BJ (cell line): ENCODE measurements around the gene DUSP19. TPM values are rescaled to one million over a fixed set of nuclear protein-coding genes. Genes with fewer than 3 reads are reported as not detected.

Experiments used
- CTCF ChIA-PET: fragments of 350-600 bp; formaldehyde crosslinking; extraction: SDS; loops from one replicate; lab custom pipeline; 2021; ENCODE audit warnings: antibody characterized with exemption, inconsistent platforms; lab: Yijun Ruan, JAX
- POLR2A ChIA-PET: fragments of 300-600 bp; sonication (Branson Sonifier 250); formaldehyde crosslinking; extraction: SDS; loops from one replicate; lab custom pipeline; 2021; ENCODE audit warnings: antibody characterized with exemption; lab: Charles Lee
- DNase-seq: peaks from one replicate; pipeline ENCODE4 v3.0.0-alpha.2; 2011; ENCODE audit warnings: low read depth
- H3K27me3 ChIP-seq: 2 replicates; pipeline ENCODE4 v1.6.0; 2011; ENCODE audit warnings: low read length; ENCODE audit not compliant: control insufficient read depth, insufficient read depth
- H3K36me3 ChIP-seq: 2 replicates; pipeline ENCODE4 v1.5.1; 2011; ENCODE audit warnings: low read length; ENCODE audit not compliant: control insufficient read depth, insufficient read depth
- H3K4me3 ChIP-seq: 2 replicates; pipeline ENCODE4 v1.5.1; 2011; ENCODE audit warnings: low read depth, mild to moderate bottlenecking, control low read depth, low read length
- CTCF ChIP-seq: IDR thresholded peaks from 2 replicates; pipeline ENCODE4 v1.5.1; 2011; ENCODE audit warnings: low read depth, mild to moderate bottlenecking, control low read depth, inconsistent platforms, low read length, moderate library complexity; ENCODE audit not compliant: insufficient read depth
- polyA plus RNA-seq: library from polyadenylated mRNA; depleted of rRNA; stranded (reverse); fragments of >200 nt; gene quantifications from 2 replicates; pipeline ENCODE4 v1.2.3, GENCODE V29; 2011

Gene DUSP19
- polyA plus RNA-seq, 1 experiment, result 2.2 TPM

- CTCF ChIA-PET, result no interaction called here
- peak overlapping the region; percentile 4; the same call in 1 of the 2 replicates for H3K4me3 ChIP-seq
- H3K36me3 ChIP-seq, result no peaks in the 10 kb centered on the region
- peak; percentile 39 for DNase-seq
- H3K27me3 ChIP-seq, result no peaks in the 10 kb centered on the region; the same call in 1 of the 2 replicates
- POLR2A ChIA-PET, result interaction anchor here (0.6 kb wide), 1 partner anchor 33 kb away, joined by 3 read pairs; no protein-coding TSS in a partner anchor
- no peak for TF ChIP-seq CTCF
These were observed 43.1 kb upstream of the DUSP19 start for GRCh38 chr2:183035298-183035953.

- DNase-seq, result no peak
- peak overlapping the region; percentile 87 for H3K4me3 ChIP-seq
- H3K27me3 ChIP-seq, result no peaks in the 10 kb centered on the region; the same call in 1 of the 2 replicates
- POLR2A ChIA-PET, result no interaction called here
- H3K36me3 ChIP-seq, result no peaks in the 10 kb centered on the region
- no peak for TF ChIP-seq CTCF
- CTCF ChIA-PET, result no interaction called here
These were observed 42.4 kb upstream of the DUSP19 start for GRCh38 chr2:183035954-183036669.

GRCh38 chr2:183037074-183037552 is 41.4 kb upstream of the DUSP19 start:
- no peaks in the 10 kb centered on the region; the same call in 1 of the 2 replicates for H3K27me3 ChIP-seq
- no peak for TF ChIP-seq CTCF
- peak overlapping the region; percentile 87 for H3K4me3 ChIP-seq
- CTCF ChIA-PET, result interaction anchor here (0.5 kb wide), 1 partner anchor 432 kb away, joined by 4 read pairs; no protein-coding TSS in a partner anchor
- POLR2A ChIA-PET, result interaction anchor here (0.7 kb wide), 1 partner anchor 119 kb away, joined by 9 read pairs; no protein-coding TSS in a partner anchor
- DNase-seq, result no peak
- H3K36me3 ChIP-seq, result no peaks in the 10 kb centered on the region

GRCh38 chr2:183037553-183038340 is 40.8 kb upstream of the DUSP19 start:
- no peak for TF ChIP-seq CTCF
- no peak for DNase-seq
- CTCF ChIA-PET, result interaction anchor here (0.5 to 0.7 kb wide), 2 partner anchors 219 to 433 kb away, joined by 4 read pairs; no protein-coding TSS in a partner anchor
- Histone ChIP-seq H3K36me3 (no peaks in the 10 kb centered on the region), H3K27me3 (no peaks in the 10 kb centered on the region; the same call in 1 of the 2 replicates), H3K4me3 (peak overlapping the region; percentile 87)
- POLR2A ChIA-PET, result interaction anchor here (0.6 to 0.7 kb wide), 2 partner anchors 68 to 120 kb away, joined by 4 to 9 read pairs; no protein-coding TSS in a partner anchor
